K562 (cell line): Measurements from ENCODE around the gene NDUFAF2. TPM values are rescaled to one million over a fixed set of nuclear protein-coding genes. Genes with fewer than 3 reads are reported as not detected.

ENCODE experiments used
- ATAC-seq: fragments of 200-7000 bp; cut with Tn5 transposase; 3 replicates; pipeline ENCODE4 v1.9.1; 2020; ENCODE audit warnings: moderate library complexity
- BruUV-seq: library from RNA; stranded (reverse); fragments of 400-500 nt; replicated peaks from 2 replicates; lab custom pipeline; 2021; lab: Mats Ljungman, UMichigan
- CTCF ChIA-PET: fragments of 300-600 bp; formaldehyde crosslinking; extraction: SDS; loops from one replicate; lab custom pipeline; 2021; ENCODE audit warnings: low intra/inter-chr PET ratio; lab: Yijun Ruan, JAX
- POLR2A ChIA-PET: fragments of 300-600, 350-650 bp; sonication (Branson Sonifier 250); formaldehyde crosslinking; extraction: SDS; loops from one replicate; lab custom pipeline; 2021; ENCODE audit warnings: antibody characterized with exemption, inconsistent platforms; lab: Yijun Ruan, JAX
- DNase-seq, 4 experiments: peaks; one replicate each; pipeline versions ENCODE4 v3.0.0 to v3.0.0-alpha.2; 2011 to 2018; ENCODE audit warnings: low spot score in 3 of 4, mixed read lengths in 3 of 4; ENCODE audit errors: extremely low read depth in 1 of 4
- FAIRE-seq: peaks from 2 replicates; lab custom pipeline; 2011; peaks lifted over from hg19 to GRCh38; lab: Jason Lieb, UNC
- H2AFZ ChIP-seq: 2 replicates; pipeline ENCODE4 v1.6.0; 2011; ENCODE audit warnings: low read depth, low read length, control low read depth, inconsistent platforms
- H3K27ac ChIP-seq: fragments of 200-600 bp; 3 replicates; pipeline ENCODE4 v1.8.0; 2011; ENCODE audit warnings: low read depth, mild to moderate bottlenecking, control low read depth, inconsistent platforms, low read length, moderate library complexity, mixed read lengths; ENCODE audit errors: extremely low read depth
- H3K27me3 ChIP-seq, 2 experiments: fragments of 300-600 bp in 1 of 2; 2 replicates in 1 of 2; 3 replicates in 1 of 2; pipeline versions ENCODE4 v1.6.0 to v1.8.0; 2011; ENCODE audit warnings: inconsistent platforms in 2 of 2, low read length in 2 of 2, mild to moderate bottlenecking in 1 of 2, mixed read lengths in 1 of 2, moderate library complexity in 1 of 2; ENCODE audit not compliant: control insufficient read depth in 2 of 2, insufficient read depth in 2 of 2
- H3K36me3 ChIP-seq: fragments of 300-600 bp; 3 replicates; pipeline ENCODE4 v1.8.0; 2011; ENCODE audit warnings: mild to moderate bottlenecking, low read length, inconsistent platforms; ENCODE audit not compliant: control insufficient read depth, insufficient read depth
- H3K4me1 ChIP-seq, 2 experiments: fragments of 200-600 bp in 1 of 2; replicated peaks in 1 of 2; 2 replicates in 1 of 2; 3 replicates in 1 of 2; pipeline versions ENCODE4 v1.5.1 to v1.8.0; 2011; ENCODE audit warnings: inconsistent platforms in 2 of 2, low read length in 2 of 2, mild to moderate bottlenecking in 1 of 2, mixed read lengths in 1 of 2, moderate library complexity in 1 of 2; ENCODE audit not compliant: control insufficient read depth in 2 of 2, insufficient read depth in 2 of 2
- H3K4me2 ChIP-seq: 2 replicates; pipeline ENCODE4 v1.6.1; 2011; ENCODE audit warnings: low read length, control low read depth, inconsistent platforms, mixed read lengths; ENCODE audit not compliant: insufficient read depth
- H3K4me3 ChIP-seq: fragments of 200-600 bp; sonication (generic), shearing (Covaris generic); 2 replicates; pipeline ENCODE4 v1.5.1; 2016; ENCODE audit warnings: control low read depth, inconsistent platforms
- H3K79me2 ChIP-seq: fragments of 200-600 bp; 3 replicates; pipeline ENCODE4 v1.8.0; 2011; ENCODE audit warnings: low read length, inconsistent platforms; ENCODE audit not compliant: control insufficient read depth, insufficient read depth
- H3K9ac ChIP-seq, 2 experiments: 2 replicates each; pipeline versions ENCODE4 v1.6.0 to v1.6.1; 2011; ENCODE audit warnings: low read depth in 2 of 2, low read length in 2 of 2, control low read depth in 1 of 2, inconsistent platforms in 1 of 2, mild to moderate bottlenecking in 1 of 2, mixed read lengths in 1 of 2; ENCODE audit not compliant: insufficient read depth in 1 of 2
- H3K9me1 ChIP-seq: one replicate; pipeline ENCODE4 v1.6.0; 2011; ENCODE audit warnings: inconsistent platforms, mild to moderate bottlenecking, low read length, moderate library complexity; ENCODE audit not compliant: control insufficient read depth, insufficient read depth
- H3K9me3 ChIP-seq: replicated peaks from 2 replicates; pipeline ENCODE4 v1.5.1; 2011; ENCODE audit warnings: low read depth, low read length, inconsistent platforms; ENCODE audit not compliant: control insufficient read depth, insufficient read depth
- H4K20me1 ChIP-seq: replicated peaks from 2 replicates; pipeline ENCODE4 v1.6.1; 2011; ENCODE audit warnings: low read length, inconsistent platforms, mixed read lengths; ENCODE audit not compliant: control insufficient read depth, insufficient read depth
- MLLT1 ChIP-seq, 2 experiments: fragments of 450-650 bp; IDR thresholded peaks; 2 replicates each; pipeline ENCODE4 v1.6.1; 2016
- MTA2 ChIP-seq: fragments of 450-650 bp; IDR thresholded peaks from 2 replicates; pipeline ENCODE4 v1.6.1; 2016; ENCODE audit warnings: low read depth
- SIRT6 ChIP-seq: IDR thresholded peaks from one replicate; pipeline ENCODE4 v1.6.1; 2012; ENCODE audit warnings: low read depth, mild to moderate bottlenecking, control low read depth, inconsistent platforms, low read length, moderate library complexity
- SMAD3 ChIP-seq: fragments of 450-650 bp; formaldehyde crosslinking; conservative IDR thresholded peaks from 2 replicates; pipeline ENCODE4 v1.4.0; 2020; ENCODE audit warnings: mild to moderate bottlenecking
- THRB ChIP-seq: fragments of 450-650 bp; formaldehyde crosslinking; conservative IDR thresholded peaks from 2 replicates; pipeline ENCODE4 v1.4.0; 2022; ENCODE audit warnings: mild to moderate bottlenecking, missing genetic modification characterization
- ZFP91 ChIP-seq: sonication (generic); formaldehyde crosslinking; IDR thresholded peaks from 2 replicates; pipeline ENCODE4 v1.8.0; 2022; ENCODE audit warnings: mild to moderate bottlenecking, missing genetic modification reagents
- ZNF347 ChIP-seq: fragments of 450-650 bp; formaldehyde crosslinking; IDR thresholded peaks from 2 replicates; pipeline ENCODE4 v1.4.0; 2020; ENCODE audit warnings: low read depth, mild to moderate bottlenecking, moderate library complexity
- WGBS: fragments of 100-300 bp; shearing (Covaris generic); methylation state at CpG from one replicate; pipeline ENCODE4 v1.1.6; 2016; ENCODE audit warnings: low coverage, mixed read lengths; ENCODE audit not compliant: insufficient coverage; ENCODE audit errors: missing lambda C conversion rate; 5-methylcytosine and 5-hydroxymethylcytosine counted together
- in situ Hi-C: fragments of 300-500 bp; cut with MboI; formaldehyde crosslinking; loops from 4 replicates; pipeline ENCODE4 v1.15.0; 2018; ENCODE audit warnings: inconsistent platforms, mixed read lengths
- intact Hi-C: fragments of 100-400 bp; cut with micrococcal nuclease; formaldehyde crosslinking; loops from 2 replicates; pipeline ENCODE4 v1.14.2; 2022
- polyA plus RNA-seq, 8 experiments: library from polyadenylated mRNA; depleted of rRNA in 4 of 8; stranded (reverse) in 5 of 8; unstranded in 3 of 8; fragments of >200 nt; fragmentation: Nextera tagmentation in 2 of 8; fragmentation: Illumina TruSeq in 1 of 8; extraction: Ambion mirVana in 2 of 8; extraction: Trizol in 1 of 8; gene quantifications; 2 replicates each; pipeline versions ENCODE4 v1.2.1 to v1.2.3, GENCODE V29; 2011 to 2014; ENCODE audit warnings: inconsistent platforms in 1 of 8, missing spikeins in 1 of 8
- total RNA-seq, 7 experiments: library from RNA; depleted of rRNA in 6 of 7; stranded (reverse); fragments of >200 nt in 6 of 7; fragmentation: Illumina TruSeq in 2 of 7; extraction: Trizol in 2 of 7; gene quantifications; 2 replicates each; pipeline versions ENCODE4 v1.2.1 to v1.2.3, GENCODE V29; 2011 to 2021; ENCODE audit warnings: low replicate concordance in 1 of 7

Gene NDUFAF2
- total and polyA plus RNA-seq, 9 of the 15 experiments (the other 6 are each of a cell fraction or from before 2014, with no cell fraction given) = 56.0 to 155 (median 95.9) TPM

- FAIRE-seq (no peak), ATAC-seq (no peak), DNase-seq (no peak)
- in situ Hi-C loops = no loop called here
- Histone ChIP-seq H3K4me2 (no peak overlapping the region), H3K9me1 (no peaks in the 10 kb centered on the region), H3K36me3 (peaks cover 5% of the 10 kb centered on the region; the same call in 2 of the 3 replicates), H2AFZ (no peak overlapping the region), H3K27me3 (no peaks in the 10 kb centered on the region), H3K4me3 (no peak overlapping the region), H3K4me1 (peaks cover 24 to 29% of the 10 kb centered on the region in 2 experiments), H3K79me2 (peaks cover 28% of the 10 kb centered on the region), H3K9me3 (no peaks in the 10 kb centered on the region), H4K20me1 (peaks cover 17% of the 10 kb centered on the region), H3K9ac (no peak overlapping the region), H3K27ac (no peak overlapping the region)
- 90% methylated on average over 2 of the region's 2 CpGs for WGBS
- no TSS peak for BruUV-seq
- intact Hi-C loops = no loop called here
- no peak for TF ChIP-seq MTA2
- TF ChIP-seq ZNF347 (CRISPR knock-in tag) = no peak
- no peak for TF ChIP-seq SIRT6
- TF ChIP-seq ZFP91 (CRISPR knock-in tag) = no peak
- TF ChIP-seq MLLT1 (IDR thresholded peaks at IDR 0.05) = no peak
- TF ChIP-seq THRB (CRISPR knock-in tag) = no peak
- no peak for TF ChIP-seq SMAD3
- ChIA-PET CTCF (no interaction called here), POLR2A (no interaction called here)
Measured at GRCh38 chr5:60980511-60980910, 35.5 kb downstream of the NDUFAF2 start.
